CD4-positive, alpha-beta T cell (primary cell): ENCODE measurements around the gene CEMIP2. TPM values are rescaled to one million over a fixed set of nuclear protein-coding genes. Genes with fewer than 3 reads are reported as not detected.

Source experiments
- ATAC-seq: fragments of 200-7000 bp; cut with Tn5 transposase; one replicate; pipeline ENCODE4 v1.10.0; 2022; ENCODE audit warnings: mild to moderate bottlenecking; ENCODE audit not compliant: poor library complexity
- CTCF ChIA-PET: fragments of 350-600 bp; sonication (Branson Sonifier 250); formaldehyde crosslinking; loops from one replicate; lab custom pipeline; 2021; ENCODE audit warnings: antibody characterized with exemption, inconsistent platforms; lab: Charles Lee
- POLR2A ChIA-PET: fragments of 350-600 bp; sonication (Branson Sonifier 250); formaldehyde crosslinking; loops from one replicate; lab custom pipeline; 2021; ENCODE audit warnings: antibody characterized with exemption, inconsistent platforms; lab: Charles Lee
- DNase-seq, 14 experiments: peaks; one replicate each; pipeline ENCODE4 v3.0.0-alpha.2; 2013 to 2020; ENCODE audit warnings: mixed read lengths in 2 of 14
- H3K27ac ChIP-seq, 2 donors: one replicate each; pipeline versions ENCODE4 v1.5.1 to v1.7.0; 2013; ENCODE audit warnings: low read length in 2 of 2, low read depth in 1 of 2, mild to moderate bottlenecking in 1 of 2
- H3K27me3 ChIP-seq, 2 experiments: 1 replicate in 1 of 2; 2 replicates in 1 of 2; pipeline versions ENCODE4 v1.6.1 to v1.7.0; 2013; ENCODE audit warnings: low read length in 2 of 2, control low read depth in 1 of 2, mild to moderate bottlenecking in 1 of 2, moderate library complexity in 1 of 2; ENCODE audit not compliant: insufficient read depth in 2 of 2, control insufficient read depth in 1 of 2
- H3K36me3 ChIP-seq: one replicate; pipeline ENCODE4 v1.6.1; 2013; ENCODE audit warnings: low read length, control low read depth; ENCODE audit not compliant: insufficient read depth
- H3K4me1 ChIP-seq: one replicate; pipeline ENCODE4 v1.6.1; 2013; ENCODE audit warnings: low read length, control low read depth; ENCODE audit not compliant: insufficient read depth
- H3K4me3 ChIP-seq: one replicate; pipeline ENCODE4 v1.5.1; 2013; ENCODE audit warnings: mild to moderate bottlenecking, low read length, moderate library complexity
- H3K9me3 ChIP-seq, 2 experiments: 1 replicate in 1 of 2; 2 replicates in 1 of 2; pipeline versions ENCODE4 v1.6.1 to v1.7.0; 2013; ENCODE audit warnings: low read length in 2 of 2, mild to moderate bottlenecking in 2 of 2, control low read depth in 1 of 2, moderate library complexity in 1 of 2; ENCODE audit not compliant: control insufficient read depth in 1 of 2, insufficient read depth in 1 of 2
- H3K27ac Mint-ChIP-seq: one replicate; pipeline ENCODE4 v1.8.0; 2020; ENCODE audit warnings: mixed read lengths
- H3K27me3 Mint-ChIP-seq: one replicate; pipeline ENCODE4 v1.8.0; 2021; ENCODE audit warnings: mixed read lengths
- H3K36me3 Mint-ChIP-seq: one replicate; pipeline ENCODE4 v1.8.0; 2021; ENCODE audit warnings: low read depth, mixed read lengths
- H3K4me1 Mint-ChIP-seq: one replicate; pipeline ENCODE4 v1.8.0; 2021; ENCODE audit warnings: low read depth, mixed read lengths
- H3K4me3 Mint-ChIP-seq: one replicate; pipeline ENCODE4 v1.8.0; 2020; ENCODE audit warnings: mild to moderate bottlenecking, mixed read lengths
- H3K9me3 Mint-ChIP-seq: one replicate; pipeline ENCODE4 v1.8.0; 2020; ENCODE audit warnings: mixed read lengths
- intact Hi-C, 2 experiments: fragments of 100-400 bp; cut with DNase I in 1 of 2; cut with micrococcal nuclease in 1 of 2; formaldehyde crosslinking; loops; one replicate each; pipeline versions ENCODE4 v1.15.1 to v1.9.0; 2023 to 2025; cut with DNase I, micrococcal nuclease
- total RNA-seq, 174 experiments: library from RNA in 2 of 174; stranded (reverse) in 2 of 174; gene quantifications; one replicate each; pipeline ENCODE4 v1.2.3 and lab custom pipeline; 2021 to 2026
- TF ChIP-seq, protein P1 (sequence below): fragments of 200-600 bp; IDR thresholded peaks from one replicate; pipeline ENCODE4 v1.8.0; 2022; ENCODE audit warnings: antibody characterized with exemption, mild to moderate bottlenecking

The CEMIP2 gene
- total RNA-seq, 2 experiments from 2014 or later, result 301 to 305 TPM

DNA sequence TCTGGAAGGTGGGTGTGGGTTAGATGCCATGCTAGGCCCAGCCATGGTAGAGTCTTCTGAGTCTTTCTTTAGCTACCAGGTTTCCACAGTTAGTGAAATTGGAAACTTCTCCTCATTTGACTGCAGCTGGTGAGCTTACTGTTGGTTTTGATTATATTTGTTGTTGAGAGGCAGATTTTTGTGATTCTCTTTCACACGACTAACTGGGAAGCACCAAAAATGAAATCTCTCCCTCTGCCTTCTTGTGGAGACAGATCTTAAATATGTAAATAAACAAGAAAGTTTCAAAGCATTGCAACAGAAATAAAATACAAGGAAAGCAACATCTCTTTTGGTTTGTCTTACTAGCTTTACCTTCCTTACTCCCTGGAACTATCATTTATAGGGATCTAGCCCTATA is 122.2 kb downstream of the CEMIP2 start:
- POLR2A ChIA-PET, result interaction anchor here (1.0 to 2.1 kb wide), 2 partner anchors 8 to 39 kb away, joined by 3 to 7 read pairs; no protein-coding TSS in a partner anchor
- DNase-seq, result no peak
- no peaks in the 10 kb centered on the region for H3K36me3 ChIP-seq
- intact Hi-C loops, result no loop called here
- TF ChIP-seq, protein P1, sequence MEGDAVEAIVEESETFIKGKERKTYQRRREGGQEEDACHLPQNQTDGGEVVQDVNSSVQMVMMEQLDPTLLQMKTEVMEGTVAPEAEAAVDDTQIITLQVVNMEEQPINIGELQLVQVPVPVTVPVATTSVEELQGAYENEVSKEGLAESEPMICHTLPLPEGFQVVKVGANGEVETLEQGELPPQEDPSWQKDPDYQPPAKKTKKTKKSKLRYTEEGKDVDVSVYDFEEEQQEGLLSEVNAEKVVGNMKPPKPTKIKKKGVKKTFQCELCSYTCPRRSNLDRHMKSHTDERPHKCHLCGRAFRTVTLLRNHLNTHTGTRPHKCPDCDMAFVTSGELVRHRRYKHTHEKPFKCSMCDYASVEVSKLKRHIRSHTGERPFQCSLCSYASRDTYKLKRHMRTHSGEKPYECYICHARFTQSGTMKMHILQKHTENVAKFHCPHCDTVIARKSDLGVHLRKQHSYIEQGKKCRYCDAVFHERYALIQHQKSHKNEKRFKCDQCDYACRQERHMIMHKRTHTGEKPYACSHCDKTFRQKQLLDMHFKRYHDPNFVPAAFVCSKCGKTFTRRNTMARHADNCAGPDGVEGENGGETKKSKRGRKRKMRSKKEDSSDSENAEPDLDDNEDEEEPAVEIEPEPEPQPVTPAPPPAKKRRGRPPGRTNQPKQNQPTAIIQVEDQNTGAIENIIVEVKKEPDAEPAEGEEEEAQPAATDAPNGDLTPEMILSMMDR, result no peak
- H3K4me1 ChIP-seq, result peaks cover 16% of the 10 kb centered on the region
- H3K9me3 ChIP-seq, result no peaks in the 10 kb centered on the region
- no peak overlapping the region for H3K27ac ChIP-seq
- no peak overlapping the region for H3K4me3 ChIP-seq
- H3K27me3 ChIP-seq, result no peaks in the 10 kb centered on the region
- Mint-ChIP-seq H3K36me3 (no peaks in the 10 kb centered on the region), H3K9me3 (no peaks in the 10 kb centered on the region), H3K27me3 (peaks cover 4% of the 10 kb centered on the region), H3K4me1 (peaks cover 31% of the 10 kb centered on the region), H3K4me3 (no peak overlapping the region), H3K27ac (no peak overlapping the region)
- CTCF ChIA-PET, result no interaction called here
- ATAC-seq, result no peak

DNA sequence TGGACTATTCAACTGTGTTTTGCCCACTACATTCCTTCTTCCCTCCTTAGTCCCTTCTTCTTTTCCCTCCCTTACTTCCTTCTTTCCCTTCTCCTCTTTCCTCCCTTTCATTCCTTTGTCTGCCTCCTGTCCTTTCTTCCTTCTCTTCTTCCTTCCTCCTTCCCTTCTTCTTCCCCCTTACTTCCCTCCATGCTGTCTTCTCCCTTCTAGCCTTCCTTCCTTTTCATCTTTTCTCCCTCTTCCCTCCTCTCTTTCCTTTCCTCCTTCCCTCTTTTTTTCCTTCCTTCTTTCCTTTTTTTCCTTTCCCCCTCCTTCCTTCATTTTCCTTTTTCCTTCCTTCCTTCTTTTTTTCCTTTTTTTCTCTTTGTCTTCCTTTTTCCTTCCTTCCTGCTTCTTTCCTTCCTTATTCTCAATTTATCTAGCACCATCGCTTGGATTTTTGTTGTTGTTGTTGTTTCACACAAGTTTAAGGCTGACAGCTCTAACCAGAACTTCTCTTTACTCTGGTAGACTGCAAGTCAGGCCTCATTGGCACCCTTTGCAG is 123.4 kb downstream of the CEMIP2 start:
- Histone ChIP-seq H3K27me3 (no peaks in the 10 kb centered on the region), H3K9me3 (no peaks in the 10 kb centered on the region), H3K4me1 (peaks cover 19% of the 10 kb centered on the region), H3K27ac (no peak overlapping the region), H3K4me3 (no peak overlapping the region), H3K36me3 (no peaks in the 10 kb centered on the region)
- Mint-ChIP-seq H3K27ac (no peak overlapping the region), H3K9me3 (no peaks in the 10 kb centered on the region), H3K27me3 (peaks cover under 1% of the 10 kb centered on the region), H3K4me1 (peaks cover 26% of the 10 kb centered on the region), H3K36me3 (no peaks in the 10 kb centered on the region), H3K4me3 (no peak overlapping the region)
- no peak for ATAC-seq
- intact Hi-C loops, result no loop called here
- DNase-seq, result no peak
- TF ChIP-seq, protein P1, result peak; percentile 11
- POLR2A ChIA-PET, result interaction anchor here (0.7 to 1.0 kb wide), 2 partner anchors 40 to 108 kb away, joined by 3 read pairs; no protein-coding TSS in a partner anchor
- CTCF ChIA-PET, result no interaction called here

DNA sequence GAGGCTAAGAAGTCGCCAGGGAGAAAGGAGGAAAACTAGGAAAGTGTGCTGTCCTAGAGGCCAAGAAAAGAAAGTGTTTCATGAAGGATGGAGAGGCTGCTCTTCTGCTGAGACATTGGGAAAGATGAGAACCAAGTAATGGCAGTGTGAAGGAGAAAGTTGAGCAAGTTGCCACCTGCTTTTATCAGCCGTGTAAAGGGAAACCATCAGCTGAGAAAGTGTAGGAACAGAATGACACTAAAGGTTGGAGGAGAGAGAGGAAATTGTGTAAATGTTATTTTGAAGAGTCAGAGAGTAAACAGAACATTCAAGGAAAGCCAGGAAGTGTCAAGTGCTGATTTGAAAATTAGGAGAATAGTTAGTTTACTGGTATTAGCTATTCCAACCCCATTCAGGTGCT is 125.0 kb downstream of the CEMIP2 start:
- CTCF ChIA-PET, result no interaction called here

More for the DNA sequence above, 125.0 kb downstream of the CEMIP2 start:
- TF ChIP-seq, protein P1, result no peak
- Mint-ChIP-seq H3K9me3 (no peaks in the 10 kb centered on the region), H3K27ac (no peak overlapping the region), H3K4me1 (peaks cover 36% of the 10 kb centered on the region), H3K36me3 (no peaks in the 10 kb centered on the region), H3K27me3 (no peaks in the 10 kb centered on the region), H3K4me3 (no peak overlapping the region)
- Histone ChIP-seq H3K9me3 (no peaks in the 10 kb centered on the region), H3K27ac (no peak overlapping the region), H3K4me3 (no peak overlapping the region), H3K36me3 (no peaks in the 10 kb centered on the region), H3K27me3 (no peaks in the 10 kb centered on the region), H3K4me1 (peaks cover 27% of the 10 kb centered on the region)
- intact Hi-C loops, result no loop called here
- DNase-seq, result no peak
- POLR2A ChIA-PET, result no interaction called here
- ATAC-seq, result no peak
